Esophagus squamous epithelium (tissue), 5 donors: ENCODE measurements around the gene BBS12. TPM values are rescaled to one million over a fixed set of nuclear protein-coding genes. Genes with fewer than 3 reads are reported as not detected.

Experiments
- DNase-seq: peaks from one replicate; lab custom pipeline; 2025; lab: John Stamatoyannopoulos, UW
- H3K27ac ChIP-seq, 4 donors: fragments of 200-600 bp; sonication (generic); one replicate each; pipeline ENCODE4 v1.5.1; 2016 to 2019; ENCODE audit warnings: mild to moderate bottlenecking in 1 of 4
- H3K27me3 ChIP-seq, 4 donors: fragments of 200-600 bp; sonication (generic); 1 replicate in 3 of 4; 2 replicates in 1 of 4; pipeline versions ENCODE4 v1.5.1 to v1.6.0; 2017 to 2021; ENCODE audit warnings: antibody characterized with exemption in 1 of 4
- H3K36me3 ChIP-seq, 3 donors: fragments of 200-600 bp; sonication (generic); one replicate each; pipeline ENCODE4 v1.5.1; 2016 to 2019
- H3K4me1 ChIP-seq, 3 donors: fragments of 200-600 bp; sonication (generic); one replicate each; pipeline ENCODE4 v1.5.1; 2017 to 2019
- H3K4me3 ChIP-seq, 4 donors: fragments of 200-600 bp; sonication (generic); 1 replicate in 3 of 4; 2 replicates in 1 of 4; pipeline ENCODE4 v1.5.1; 2016 to 2019; ENCODE audit warnings: mild to moderate bottlenecking in 2 of 4, moderate library complexity in 1 of 4
- H3K9me3 ChIP-seq, 3 donors: fragments of 200-600 bp; sonication (generic); one replicate each; pipeline ENCODE4 v1.5.1; 2016 to 2019
- POLR2A ChIP-seq, 4 donors: fragments of 450-650 bp; IDR thresholded peaks; one replicate each; pipeline ENCODE4 v1.6.1; 2017; ENCODE audit warnings: antibody characterized with exemption in 4 of 4, mild to moderate bottlenecking in 4 of 4, moderate library complexity in 3 of 4
- WGBS, 2 donors: methylation state at CpG; one replicate each; pipeline ENCODE4 v1.1.5; 2018; 5-methylcytosine and 5-hydroxymethylcytosine counted together
- intact Hi-C: fragments of 100-400 bp; cut with DNase I; formaldehyde crosslinking; loops from one replicate; pipeline ENCODE4 v1.15.0; 2022
- total RNA-seq, 4 donors: library from RNA; depleted of rRNA; stranded (reverse); fragments of >200 nt; gene quantifications; one replicate each; pipeline ENCODE4 v1.1.0, GENCODE V29; 2016
- TF ChIP-seq, protein P1 (sequence below), 6 experiments: fragments of 450-650 bp in 4 of 6; fragments of 200-600 bp in 2 of 6; sonication (generic) in 2 of 6; IDR thresholded peaks; one replicate each; pipeline ENCODE4 v1.5.1; 2016 to 2019; ENCODE audit warnings: antibody characterized with exemption in 6 of 6, mild to moderate bottlenecking in 4 of 6, moderate library complexity in 4 of 6
- donor health status: DM: yes; HTN: yes; CAD: no.

The BBS12 gene
- total RNA-seq, 4 donors from 2014 or later: 0.49 to 2.5 (median 1.0) TPM

DNA sequence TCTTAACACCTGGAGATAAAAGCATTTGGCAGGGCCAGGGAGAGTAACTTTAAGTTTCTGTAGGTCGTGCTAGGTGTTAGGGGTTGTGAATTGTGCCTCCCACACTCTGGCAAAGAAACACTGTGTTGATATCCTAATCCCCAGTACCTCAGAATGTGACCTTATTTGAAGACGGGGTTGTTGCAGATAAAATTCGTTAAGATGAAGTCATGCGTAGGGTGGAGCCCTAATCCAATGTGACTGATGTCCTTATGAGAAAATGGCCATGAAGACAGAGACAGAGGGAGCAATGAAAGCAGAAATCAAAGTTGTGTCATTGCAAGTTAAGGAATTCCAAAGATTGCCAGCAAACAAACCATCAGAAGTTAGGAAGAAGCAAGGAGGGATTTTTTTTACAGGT is 40.5 kb upstream of the BBS12 start:
- Histone ChIP-seq H3K4me3 (no peak overlapping the region), H3K27ac (no peak overlapping the region), H3K36me3 (no peaks in the 10 kb centered on the region), H3K27me3 (no peaks in the 10 kb centered on the region), H3K9me3 (no peaks in the 10 kb centered on the region), H3K4me1 (no peaks in the 10 kb centered on the region)
- 49 to 65% methylated on average over 4 of the region's 4 CpGs for WGBS, 2 donors
- no peak for TF ChIP-seq POLR2A (IDR thresholded peaks at IDR 0.05)
- TF ChIP-seq, protein P1, sequence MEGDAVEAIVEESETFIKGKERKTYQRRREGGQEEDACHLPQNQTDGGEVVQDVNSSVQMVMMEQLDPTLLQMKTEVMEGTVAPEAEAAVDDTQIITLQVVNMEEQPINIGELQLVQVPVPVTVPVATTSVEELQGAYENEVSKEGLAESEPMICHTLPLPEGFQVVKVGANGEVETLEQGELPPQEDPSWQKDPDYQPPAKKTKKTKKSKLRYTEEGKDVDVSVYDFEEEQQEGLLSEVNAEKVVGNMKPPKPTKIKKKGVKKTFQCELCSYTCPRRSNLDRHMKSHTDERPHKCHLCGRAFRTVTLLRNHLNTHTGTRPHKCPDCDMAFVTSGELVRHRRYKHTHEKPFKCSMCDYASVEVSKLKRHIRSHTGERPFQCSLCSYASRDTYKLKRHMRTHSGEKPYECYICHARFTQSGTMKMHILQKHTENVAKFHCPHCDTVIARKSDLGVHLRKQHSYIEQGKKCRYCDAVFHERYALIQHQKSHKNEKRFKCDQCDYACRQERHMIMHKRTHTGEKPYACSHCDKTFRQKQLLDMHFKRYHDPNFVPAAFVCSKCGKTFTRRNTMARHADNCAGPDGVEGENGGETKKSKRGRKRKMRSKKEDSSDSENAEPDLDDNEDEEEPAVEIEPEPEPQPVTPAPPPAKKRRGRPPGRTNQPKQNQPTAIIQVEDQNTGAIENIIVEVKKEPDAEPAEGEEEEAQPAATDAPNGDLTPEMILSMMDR (IDR thresholded peaks at IDR 0.05): no peak
- intact Hi-C loops: no loop called here
- no peak for DNase-seq

DNA sequence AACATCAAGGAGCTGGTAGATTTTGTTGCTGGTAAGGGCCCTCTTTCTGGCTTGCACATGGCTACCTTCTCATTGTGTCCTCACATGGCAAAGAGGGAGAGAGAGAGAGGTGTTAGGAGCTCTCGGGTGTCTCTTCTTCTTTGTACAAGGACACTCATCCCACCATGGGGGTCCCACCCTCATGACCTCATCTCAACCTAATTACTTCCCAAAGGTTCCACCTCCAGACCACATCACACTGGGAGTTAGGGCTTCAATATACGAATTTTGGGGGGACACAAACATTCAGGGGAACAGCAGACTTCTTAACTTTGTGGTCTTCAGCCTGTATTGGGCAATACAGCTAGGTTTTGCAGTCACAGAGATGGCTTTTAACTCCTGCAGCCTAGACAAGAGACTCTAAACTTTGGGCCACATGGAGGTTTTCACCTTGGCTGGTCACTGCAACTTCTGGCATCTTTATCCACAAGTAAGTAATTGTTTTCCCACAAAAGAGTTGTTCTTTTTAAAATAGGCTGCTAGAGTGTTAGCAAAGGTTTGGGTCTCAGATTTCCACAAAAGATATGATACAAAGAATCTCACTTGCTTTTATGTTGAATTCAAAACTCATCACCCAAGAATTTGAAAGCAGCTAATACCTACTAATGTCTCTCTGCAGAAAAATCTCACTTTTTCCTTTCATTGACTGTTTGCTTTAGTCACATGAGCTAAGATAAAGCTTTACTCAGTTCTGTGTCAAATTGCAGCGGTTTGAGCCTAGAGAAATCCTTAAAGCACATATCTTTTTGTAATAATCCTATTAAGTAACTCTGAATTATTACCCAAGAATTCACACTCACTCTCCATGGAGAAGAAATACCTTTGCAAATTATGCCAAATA is 39.6 kb upstream of the BBS12 start:
- Histone ChIP-seq H3K27ac (no peak overlapping the region), H3K9me3 (no peaks in the 10 kb centered on the region), H3K36me3 (no peaks in the 10 kb centered on the region), H3K4me1 (no peaks in the 10 kb centered on the region), H3K27me3 (peaks cover 0 to 6% (median 0%) of the 10 kb centered on the region in 4 donors), H3K4me3 (no peak overlapping the region)
- 41 to 43% methylated on average over 3 of the region's 3 CpGs for WGBS, 2 donors
- no peak for TF ChIP-seq POLR2A (IDR thresholded peaks at IDR 0.05)
- TF ChIP-seq, protein P1 (IDR thresholded peaks at IDR 0.05): no peak
- DNase-seq: no peak
- intact Hi-C loops: no loop called here

DNA sequence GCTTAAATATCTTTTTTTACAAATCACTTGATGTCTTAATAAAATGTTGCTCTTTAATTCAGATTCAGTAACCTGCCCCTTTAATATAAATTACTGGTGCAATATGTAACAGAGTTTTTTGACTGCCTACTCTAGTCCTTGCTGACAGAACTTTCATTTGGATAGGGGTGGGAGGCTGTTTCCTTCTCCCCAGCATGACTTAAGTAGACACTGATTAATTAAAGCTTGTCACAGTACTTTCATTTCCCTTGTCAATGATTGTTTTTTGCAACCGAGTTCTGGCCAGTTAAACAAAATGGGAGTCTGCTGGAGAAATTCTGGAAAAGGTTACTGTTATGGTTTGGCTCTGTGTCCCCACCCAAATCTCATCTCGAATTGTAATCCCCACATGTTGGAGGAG is 37.3 kb upstream of the BBS12 start:
- Histone ChIP-seq H3K9me3 (no peaks in the 10 kb centered on the region), H3K4me1 (no peaks in the 10 kb centered on the region), H3K27me3 (peaks cover 0 to 6% (median 0%) of the 10 kb centered on the region in 4 donors), H3K27ac (no peak overlapping the region), H3K36me3 (no peaks in the 10 kb centered on the region), H3K4me3 (no peak overlapping the region)
- intact Hi-C loops: no loop called here
- DNase-seq: no peak
- no peak for TF ChIP-seq POLR2A (IDR thresholded peaks at IDR 0.05)
- TF ChIP-seq, protein P1 (IDR thresholded peaks at IDR 0.05): no peak
- 44 to 51% methylated on average over 2 of the region's 2 CpGs for WGBS, 2 donors

DNA sequence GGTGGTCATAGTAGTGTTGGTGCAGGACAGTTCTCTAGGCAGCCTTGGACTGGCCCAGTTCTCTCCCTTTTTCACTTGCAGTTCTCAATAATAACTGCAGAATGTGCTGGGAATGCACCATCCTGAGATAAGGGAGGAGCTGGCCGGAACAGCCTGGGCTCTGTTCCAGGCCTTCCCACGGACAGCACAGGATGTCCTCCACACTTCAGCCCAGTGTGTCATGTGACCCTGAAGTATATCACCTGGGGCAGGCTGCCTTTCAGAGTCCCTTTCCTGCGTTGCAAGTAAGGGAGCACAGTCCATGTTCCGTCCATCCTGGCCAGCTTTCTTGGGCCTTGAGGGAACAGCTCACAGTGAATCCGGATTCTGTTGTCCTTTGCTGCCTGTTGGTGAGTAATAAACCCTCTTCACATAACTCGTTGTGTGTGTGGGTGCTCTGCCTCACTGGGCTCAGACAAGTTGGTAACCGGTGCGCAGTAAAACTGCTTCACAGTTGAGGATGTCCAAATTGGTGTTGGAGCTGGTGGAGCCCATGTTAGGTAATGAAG is 32.3 kb upstream of the BBS12 start:
- intact Hi-C loops: no loop called here

More for the DNA sequence above, 32.3 kb upstream of the BBS12 start:
- Histone ChIP-seq H3K9me3 (no peaks in the 10 kb centered on the region), H3K27ac (no peak overlapping the region), H3K4me1 (no peaks in the 10 kb centered on the region), H3K27me3 (peaks cover 0 to 6% (median 0%) of the 10 kb centered on the region in 4 donors), H3K36me3 (no peaks in the 10 kb centered on the region), H3K4me3 (no peak overlapping the region)
- no peak for TF ChIP-seq POLR2A (IDR thresholded peaks at IDR 0.05)
- TF ChIP-seq, protein P1 (IDR thresholded peaks at IDR 0.05): no peak
- 43 to 51% methylated on average over 4 of the region's 8 CpGs for WGBS, 2 donors
- no peak for DNase-seq
